ENCODE results near the gene ARFRP1.

- TF ChIP-seq CTCF (IDR thresholded peaks at IDR 0.05; ENCODE audit: insufficient read depth, low read length, poor library complexity, severe bottlenecking) (no peak), EZH2phosphoT487 (conservative IDR thresholded peaks at IDR 0.05; ENCODE audit: low read length) (no peak)
These were observed 36.4 kb upstream of the ARFRP1 start for GRCh38 chr20:63744158-63744557.
